NB4 (cell line): ENCODE data around the gene GPR68.

ENCODE experiments used
- CTCF ChIP-seq: IDR thresholded peaks from one replicate; pipeline ENCODE4 v1.5.1; 2012; ENCODE audit warnings: low read depth, low read length
- MYC ChIP-seq: IDR thresholded peaks from 2 replicates; pipeline ENCODE4 v1.6.1; 2011; ENCODE audit warnings: low read depth, low read length
- POLR2A ChIP-seq: IDR thresholded peaks from 2 replicates; pipeline ENCODE4 v1.6.1; 2011; ENCODE audit warnings: mild to moderate bottlenecking; ENCODE audit not compliant: insufficient read length; ENCODE audit errors: extremely low read depth
- TF ChIP-seq, protein P1 (sequence below): IDR thresholded peaks from 2 replicates; pipeline ENCODE4 v1.6.1; 2011; ENCODE audit warnings: low read depth, low read length

GRCh38 chr14:91233936-91234790, 10.3 kb downstream of the GPR68 start:
- TF ChIP-seq CTCF (no peak), POLR2A (no peak), MYC (no peak)
- TF ChIP-seq, protein P1, sequence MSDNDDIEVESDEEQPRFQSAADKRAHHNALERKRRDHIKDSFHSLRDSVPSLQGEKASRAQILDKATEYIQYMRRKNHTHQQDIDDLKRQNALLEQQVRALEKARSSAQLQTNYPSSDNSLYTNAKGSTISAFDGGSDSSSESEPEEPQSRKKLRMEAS = no peak
